ENCODE results near the gene FOXD4L6.
"Not testable (repeated sequence)": the region's sequence is repeated elsewhere in the genome, so short reads cannot be mapped to it uniquely, and the experiment has no call there.

Gene FOXD4L6

DNA sequence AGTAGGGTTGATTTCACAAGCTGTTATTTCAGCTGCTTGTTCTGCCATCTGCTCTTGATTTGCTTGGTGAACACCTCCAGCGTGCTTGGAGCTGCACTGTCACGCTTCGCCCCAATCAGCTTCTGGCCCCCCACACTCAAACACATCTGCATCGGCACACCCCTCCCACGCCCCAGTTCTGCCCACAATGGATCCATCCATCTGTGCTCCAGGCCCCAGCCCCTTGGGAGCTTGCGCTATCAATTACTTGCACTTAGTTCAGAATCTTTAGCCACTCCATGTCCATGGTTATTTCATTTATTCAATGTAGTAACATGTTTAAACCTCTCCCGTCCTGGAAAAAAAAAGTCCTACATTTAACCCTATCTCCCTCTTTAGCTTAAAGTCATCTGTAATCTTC is 28.0 kb downstream of the FOXD4L6 start:
- DNase-seq, result not testable (repeated sequence)

DNA sequence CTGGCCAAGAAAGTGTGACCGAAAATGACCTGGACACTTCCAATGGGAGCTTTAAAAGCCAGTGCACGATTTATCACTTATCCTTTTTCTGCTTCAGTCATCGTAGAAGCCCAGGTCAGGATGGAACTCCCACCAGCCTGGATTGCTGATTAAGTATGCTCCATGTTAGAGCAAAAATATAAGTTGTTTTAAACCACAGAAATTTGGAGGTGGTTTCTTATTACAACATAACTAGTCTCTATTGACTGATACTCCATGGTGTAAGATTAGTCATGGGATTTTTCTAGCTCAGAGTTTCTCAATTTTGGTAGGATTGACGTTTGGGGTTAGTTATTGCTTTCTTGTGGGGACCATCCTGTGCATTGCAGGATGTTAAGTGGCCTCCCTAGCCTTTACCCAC is 29.7 kb downstream of the FOXD4L6 start:
- not testable (repeated sequence) for DNase-seq

DNA sequence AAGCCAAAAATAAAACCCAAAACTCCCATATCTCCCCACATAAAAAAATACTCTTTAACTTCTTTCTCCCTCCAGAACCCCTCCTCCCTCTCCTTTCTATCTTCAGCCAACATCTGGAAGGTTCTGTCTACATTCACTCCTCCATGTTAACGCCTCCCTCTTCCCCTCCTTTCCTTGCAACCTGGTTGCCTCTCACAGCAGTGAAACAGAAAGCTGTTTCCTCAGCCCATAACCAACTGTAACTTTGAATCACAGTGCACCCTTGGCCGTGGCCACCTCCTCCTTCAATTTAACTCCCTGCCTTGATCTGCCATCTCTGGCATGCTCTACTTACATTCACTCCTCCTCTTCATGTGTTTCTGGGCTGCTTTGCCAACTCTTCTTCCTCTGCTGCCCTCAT is 33.4 kb downstream of the FOXD4L6 start:
- not testable (repeated sequence) for DNase-seq

DNA sequence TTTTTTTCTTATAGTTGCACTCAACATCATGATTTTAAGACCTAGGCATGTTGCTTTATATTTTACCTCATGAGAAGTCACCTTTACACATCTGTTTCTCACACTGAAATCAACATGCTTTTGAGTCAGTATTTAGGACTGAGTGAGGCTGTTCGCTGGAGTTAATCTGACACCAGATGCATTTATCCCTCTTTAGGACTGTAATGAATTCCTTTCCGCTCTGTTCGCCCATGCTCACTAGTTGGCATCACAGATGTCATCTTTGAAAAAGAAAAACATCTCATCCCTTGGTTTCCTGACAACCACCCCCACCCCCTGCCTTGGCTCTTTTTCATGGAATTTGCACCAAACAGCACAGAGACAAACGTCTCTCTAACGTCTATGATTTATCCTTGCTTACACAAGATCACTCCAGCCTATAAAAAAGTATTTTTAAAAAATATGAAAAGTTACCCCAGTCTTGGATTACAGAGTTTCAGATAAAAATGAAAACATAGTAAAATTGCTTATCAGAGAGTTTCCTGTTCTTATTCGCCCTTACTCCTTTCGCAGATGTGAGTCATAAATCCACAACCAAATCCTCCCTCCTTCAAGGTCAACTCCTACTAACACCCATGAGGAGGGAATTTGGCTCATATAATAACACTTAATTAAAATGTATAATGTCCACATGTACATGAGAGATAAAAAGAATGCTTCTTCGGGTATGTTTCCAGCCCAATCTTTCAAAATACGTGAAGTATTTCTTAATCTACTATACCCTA is 34.3 kb downstream of the FOXD4L6 start:
- not testable (repeated sequence) for DNase-seq

DNA sequence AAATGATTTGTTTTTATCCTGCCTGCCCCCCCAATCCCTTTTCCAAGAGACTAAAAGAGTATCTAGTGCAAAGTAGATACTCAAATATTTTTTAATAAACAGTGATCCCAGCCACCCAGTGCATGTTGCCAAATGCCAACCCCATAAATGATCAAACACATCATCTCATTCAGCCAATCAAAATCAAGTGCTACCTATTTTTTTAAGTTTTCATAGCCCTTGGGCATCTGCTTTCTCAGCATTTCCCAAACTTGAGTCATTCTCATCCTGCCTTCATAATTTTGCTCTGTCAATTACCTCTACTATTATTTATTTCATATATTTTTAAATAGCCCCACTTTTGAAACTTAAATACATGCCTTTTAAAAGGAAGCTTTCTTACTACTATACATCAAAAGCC is 37.6 kb downstream of the FOXD4L6 start:
- not testable (repeated sequence) for DNase-seq

DNA sequence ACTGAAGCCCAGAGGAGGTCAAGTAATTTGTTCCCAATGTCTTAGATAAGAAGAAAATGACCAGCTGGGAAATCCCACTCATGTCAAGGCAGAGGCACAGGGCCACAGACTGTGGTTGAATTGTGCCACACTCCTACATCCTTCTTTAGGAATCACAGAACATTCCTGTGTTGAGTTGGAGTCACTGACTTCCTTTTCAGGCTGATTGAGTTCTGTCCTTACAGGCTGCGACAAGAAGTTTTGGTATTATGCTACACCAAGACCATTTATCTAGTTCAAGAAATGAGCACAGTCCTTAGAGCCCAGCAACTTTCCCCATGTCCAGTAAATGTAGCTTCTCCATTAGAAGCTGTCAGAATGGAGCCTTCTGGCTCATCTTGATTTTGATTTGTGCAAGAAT is 38.1 kb downstream of the FOXD4L6 start:
- DNase-seq, result not testable (repeated sequence)

DNA sequence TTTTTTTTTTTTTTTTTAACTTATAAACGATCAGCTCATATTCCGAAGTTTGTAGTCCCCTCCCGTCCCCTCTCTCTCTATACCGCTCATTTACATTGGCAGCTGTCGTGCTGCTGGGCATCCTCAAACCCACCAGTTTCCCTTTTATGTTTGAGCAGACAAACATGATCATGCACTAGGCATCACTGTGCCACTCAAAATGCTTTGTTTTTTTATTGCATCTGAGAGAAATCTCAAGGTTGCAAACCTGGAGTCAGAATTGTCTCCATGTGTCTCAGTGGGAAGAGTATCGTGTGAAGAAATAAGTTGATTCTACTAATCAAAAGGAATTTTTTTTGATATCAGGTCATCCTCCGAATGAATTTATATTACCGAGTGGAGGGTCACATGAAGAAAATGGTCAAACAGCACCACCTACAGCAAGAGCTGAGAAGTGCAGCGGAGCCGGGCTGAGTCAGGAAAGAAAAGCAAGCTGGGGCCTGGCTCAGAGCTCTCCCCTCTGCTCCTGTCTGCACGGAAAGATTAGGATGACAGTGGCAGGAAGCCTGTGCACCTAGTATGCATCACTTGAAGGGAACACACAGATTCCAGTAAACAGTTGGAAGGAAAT is 39.9 kb downstream of the FOXD4L6 start:
- not testable (repeated sequence) for DNase-seq

DNA sequence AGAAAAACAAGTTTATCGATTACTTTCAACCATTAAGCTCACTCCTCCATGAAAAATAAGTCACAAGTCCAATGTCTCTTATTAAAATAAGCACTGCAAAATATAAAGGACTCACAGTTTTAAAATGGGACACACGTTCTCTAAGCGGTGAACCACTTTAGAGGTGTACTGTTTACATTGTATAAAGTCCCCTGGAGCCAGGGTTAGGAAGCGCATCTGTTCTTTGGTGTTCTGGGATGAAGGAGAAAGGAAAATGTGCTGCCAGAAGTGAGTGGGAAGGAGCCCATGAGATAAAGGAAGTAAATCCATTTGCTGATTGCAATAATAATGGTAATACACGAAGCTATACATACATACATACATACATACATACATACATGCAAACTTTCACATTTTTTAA is 40.6 kb downstream of the FOXD4L6 start:
- not testable (repeated sequence) for DNase-seq

DNA sequence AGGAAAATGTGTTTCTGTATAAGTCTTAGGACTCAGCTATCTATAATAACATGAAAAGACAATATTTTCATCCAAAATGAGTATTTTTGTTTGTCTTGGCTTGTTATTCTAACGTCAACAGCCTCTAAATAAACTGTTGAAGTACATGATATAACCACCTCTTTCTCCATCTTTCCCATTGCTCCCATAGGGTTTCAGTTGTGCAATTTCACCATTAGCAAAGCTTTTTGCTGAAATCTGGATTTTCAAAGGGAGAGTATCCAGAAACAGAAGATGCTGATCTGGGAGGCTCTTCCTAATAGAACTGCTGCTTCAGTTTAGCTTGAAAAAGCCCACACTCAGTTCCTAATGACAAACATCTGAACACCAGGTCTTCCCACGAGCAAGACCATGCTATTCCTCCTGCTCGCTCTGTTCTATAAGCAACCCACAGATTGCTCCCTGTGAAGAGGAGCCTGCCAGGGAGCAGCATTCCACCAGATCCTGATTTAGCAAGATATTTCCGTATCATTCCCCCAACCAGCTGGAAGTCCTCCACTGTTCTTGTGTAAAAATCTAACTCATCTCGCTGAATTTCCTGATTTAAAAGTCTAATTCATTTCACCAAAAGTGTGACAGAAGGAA is 41.2 kb downstream of the FOXD4L6 start:
- DNase-seq, result not testable (repeated sequence)

DNA sequence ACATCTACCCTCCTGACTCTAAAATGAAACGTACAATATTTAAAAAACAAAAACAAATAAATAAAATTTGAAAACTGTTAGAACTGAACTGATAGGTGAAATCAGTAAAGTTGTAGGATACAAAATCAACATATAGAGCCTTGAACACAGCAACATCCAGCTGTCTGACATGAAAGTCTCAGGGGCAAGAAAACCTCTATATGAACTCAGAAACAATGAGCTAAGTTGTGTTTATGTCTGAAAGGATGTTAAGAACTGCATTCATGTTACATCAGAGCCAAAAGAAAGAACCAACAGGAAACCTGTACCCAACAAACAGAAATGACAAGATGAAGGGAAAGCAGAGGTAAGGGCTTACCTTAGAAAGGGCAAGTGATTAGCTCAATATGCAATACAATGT is 41.8 kb downstream of the FOXD4L6 start:
- DNase-seq, result not testable (repeated sequence)

DNA sequence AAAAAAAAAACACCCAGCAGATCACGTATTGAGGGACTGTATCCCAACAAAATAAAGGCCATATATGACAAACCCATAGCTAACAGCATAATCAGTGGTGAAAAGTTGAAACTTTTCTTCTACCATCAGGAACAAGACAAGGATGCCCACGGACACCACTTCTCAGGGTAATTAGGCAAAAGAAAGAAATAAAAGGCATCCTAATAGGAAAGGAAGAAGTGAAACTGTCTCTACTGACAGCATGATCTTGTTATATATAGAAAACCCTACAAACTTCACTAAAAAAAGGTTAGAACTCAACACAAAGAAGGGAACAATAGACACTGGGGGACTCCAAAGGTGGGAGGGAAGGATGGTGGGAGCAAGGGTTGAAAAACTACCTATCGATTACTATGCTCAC is 42.3 kb downstream of the FOXD4L6 start:
- DNase-seq, result not testable (repeated sequence)

DNA sequence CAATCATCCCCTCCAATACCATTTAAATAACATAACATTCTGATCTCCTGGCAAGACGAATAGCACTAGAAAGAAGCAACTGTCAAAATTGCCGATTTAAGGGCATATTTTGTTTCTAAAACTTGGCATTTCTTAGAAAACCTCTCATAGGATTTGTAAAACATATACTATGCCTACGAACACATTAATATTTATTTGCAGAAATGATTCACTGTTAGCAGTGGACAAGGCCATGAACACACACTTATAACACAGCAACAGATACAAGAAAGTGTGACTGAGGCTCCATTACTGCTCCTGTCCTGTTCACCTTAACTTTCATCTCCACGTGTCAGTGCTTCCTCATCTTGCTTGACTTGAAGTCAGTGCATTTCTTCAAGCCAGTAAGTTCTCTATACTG is 46.1 kb downstream of the FOXD4L6 start:
- DNase-seq, result not testable (repeated sequence)

DNA sequence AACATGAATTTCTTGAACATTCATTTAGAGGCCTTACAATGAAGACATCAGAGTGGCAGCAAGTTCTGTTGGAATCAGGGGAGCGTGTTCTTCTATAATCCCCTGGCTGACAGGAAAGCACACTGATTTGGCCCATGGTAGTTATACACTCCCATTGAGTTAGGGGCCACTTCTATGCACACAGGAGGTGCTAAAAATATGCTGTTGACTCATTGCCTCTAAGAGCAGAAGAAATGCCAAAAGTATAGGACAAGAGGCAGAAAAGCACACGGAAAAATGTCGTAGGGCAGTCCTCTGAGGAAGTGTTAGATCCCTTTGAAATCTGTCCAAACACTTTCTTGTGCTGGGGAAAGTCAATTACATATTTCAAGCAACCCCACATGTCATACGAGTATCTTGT is 49.0 kb downstream of the FOXD4L6 start:
- not testable (repeated sequence) for DNase-seq

DNA sequence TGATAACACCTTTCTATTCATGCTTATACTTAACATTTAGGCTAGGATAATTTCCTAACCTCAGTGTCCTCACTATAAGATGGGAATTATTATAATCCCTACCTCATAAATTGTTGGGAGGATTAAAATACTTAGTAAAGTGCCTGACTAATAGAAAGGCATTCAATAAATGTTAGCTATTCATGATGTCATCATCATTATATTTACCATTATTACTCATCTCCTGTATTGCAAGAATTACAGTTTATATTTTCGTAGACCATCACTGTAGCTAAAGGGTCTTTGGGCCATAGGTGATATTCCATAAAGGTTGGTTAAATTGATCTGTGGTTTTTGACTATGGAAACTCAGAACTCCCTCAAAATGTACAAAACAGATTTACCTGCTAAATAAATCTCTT is 50.9 kb downstream of the FOXD4L6 start:
- DNase-seq, result not testable (repeated sequence)
